OCI-LY1 (cell line): Measurements from ENCODE around the gene TOGARAM2.

ENCODE experiments used
- EZH2 ChIP-seq: fragments of 200-600 bp; sonication (generic), shearing (Covaris generic); IDR thresholded peaks from 2 replicates; pipeline ENCODE4 v1.8.0; 2017; ENCODE audit warnings: borderline replicate concordance, mixed run types, mild to moderate bottlenecking, antibody characterized with exemption, low read length, moderate library complexity, mixed read lengths
- TF ChIP-seq, protein P1 (sequence below): fragments of 200-600 bp; sonication (generic), shearing (Covaris generic); IDR thresholded peaks from 2 replicates; pipeline ENCODE4 v1.5.1; 2017; ENCODE audit warnings: mild to moderate bottlenecking, antibody characterized with exemption, low read length, moderate library complexity, mixed read lengths

DNA sequence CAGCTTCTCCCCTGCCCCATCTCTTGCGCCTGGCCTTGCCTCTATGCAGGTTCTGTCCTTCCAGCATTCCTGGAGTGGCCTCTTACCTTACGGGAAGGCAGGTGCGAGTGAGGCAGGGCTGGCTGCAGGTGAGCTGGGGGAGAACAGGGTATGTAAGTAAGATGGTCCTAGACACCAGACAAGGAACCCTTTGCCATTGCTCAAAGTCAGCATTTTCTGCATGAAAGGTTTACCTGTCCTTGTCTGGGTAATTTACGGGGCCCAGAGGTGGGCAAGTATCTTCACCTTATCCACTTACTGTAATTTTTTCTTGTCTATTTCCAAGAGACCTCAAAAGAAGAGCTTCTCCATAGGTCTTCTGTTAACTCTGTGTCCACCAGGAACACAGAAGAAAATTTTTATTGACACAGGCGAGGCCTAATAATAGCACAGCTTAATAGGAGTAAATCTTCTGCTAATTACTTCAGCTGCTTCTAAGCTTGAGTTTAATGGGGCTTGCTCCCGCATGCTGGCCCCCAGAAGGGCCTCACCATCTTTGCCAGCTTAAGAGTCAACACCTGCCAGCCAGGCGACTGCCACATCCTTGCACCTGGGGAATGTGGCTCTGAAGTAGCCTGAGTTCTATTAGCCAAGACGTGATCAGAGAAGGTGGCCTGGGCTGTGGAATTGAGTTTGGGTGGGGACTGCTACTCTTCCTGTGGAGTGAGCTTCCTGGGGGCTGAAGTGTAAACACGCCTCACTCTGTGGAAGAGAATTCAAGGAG is 66.2 kb downstream of the TOGARAM2 start:
- TF ChIP-seq, protein P1, sequence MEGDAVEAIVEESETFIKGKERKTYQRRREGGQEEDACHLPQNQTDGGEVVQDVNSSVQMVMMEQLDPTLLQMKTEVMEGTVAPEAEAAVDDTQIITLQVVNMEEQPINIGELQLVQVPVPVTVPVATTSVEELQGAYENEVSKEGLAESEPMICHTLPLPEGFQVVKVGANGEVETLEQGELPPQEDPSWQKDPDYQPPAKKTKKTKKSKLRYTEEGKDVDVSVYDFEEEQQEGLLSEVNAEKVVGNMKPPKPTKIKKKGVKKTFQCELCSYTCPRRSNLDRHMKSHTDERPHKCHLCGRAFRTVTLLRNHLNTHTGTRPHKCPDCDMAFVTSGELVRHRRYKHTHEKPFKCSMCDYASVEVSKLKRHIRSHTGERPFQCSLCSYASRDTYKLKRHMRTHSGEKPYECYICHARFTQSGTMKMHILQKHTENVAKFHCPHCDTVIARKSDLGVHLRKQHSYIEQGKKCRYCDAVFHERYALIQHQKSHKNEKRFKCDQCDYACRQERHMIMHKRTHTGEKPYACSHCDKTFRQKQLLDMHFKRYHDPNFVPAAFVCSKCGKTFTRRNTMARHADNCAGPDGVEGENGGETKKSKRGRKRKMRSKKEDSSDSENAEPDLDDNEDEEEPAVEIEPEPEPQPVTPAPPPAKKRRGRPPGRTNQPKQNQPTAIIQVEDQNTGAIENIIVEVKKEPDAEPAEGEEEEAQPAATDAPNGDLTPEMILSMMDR, result no peak
- no peak for TF ChIP-seq EZH2
